Liver (tissue), 3 donors: ENCODE data around the gene TAS1R2.

Source experiments
- ATF3 ChIP-seq: IDR thresholded peaks from 2 replicates; pipeline ENCODE4 v1.6.1; 2016; ENCODE audit warnings: antibody characterized with exemption
- CTCF ChIP-seq: fragments of 150-350 bp; IDR thresholded peaks from 2 replicates; pipeline ENCODE4 v1.5.1; 2017; ENCODE audit warnings: improper control_type of control experiment, low read depth, low read length; ENCODE audit not compliant: missing input control
- RAD21 ChIP-seq, 2 donors: IDR thresholded peaks; 2 replicates each; pipeline ENCODE4 v1.6.1; 2016; ENCODE audit warnings: antibody characterized with exemption in 2 of 2, mild to moderate bottlenecking in 2 of 2
- RXRA ChIP-seq, 2 donors: IDR thresholded peaks; 2 replicates each; pipeline ENCODE4 v1.6.1; 2017 to 2018; ENCODE audit warnings: antibody characterized with exemption in 2 of 2, mild to moderate bottlenecking in 1 of 2
- SP1 ChIP-seq: IDR thresholded peaks from 2 replicates; pipeline ENCODE4 v1.6.1; 2018; ENCODE audit warnings: antibody characterized with exemption, mild to moderate bottlenecking
- TAF1 ChIP-seq: conservative IDR thresholded peaks from 2 replicates; pipeline ENCODE4 v1.6.1; 2016; ENCODE audit warnings: antibody characterized with exemption, mild to moderate bottlenecking
- TF ChIP-seq, protein P1 (sequence below): IDR thresholded peaks from 2 replicates; pipeline ENCODE4 v1.6.1; 2016; ENCODE audit warnings: antibody characterized with exemption, mild to moderate bottlenecking
- donor health status: healthy.
- donor health status: healthy.

GRCh38 chr1:18882486-18882885, 23.0 kb upstream of the TAS1R2 start:
- no peak for TF ChIP-seq CTCF
- TF ChIP-seq, protein P1, sequence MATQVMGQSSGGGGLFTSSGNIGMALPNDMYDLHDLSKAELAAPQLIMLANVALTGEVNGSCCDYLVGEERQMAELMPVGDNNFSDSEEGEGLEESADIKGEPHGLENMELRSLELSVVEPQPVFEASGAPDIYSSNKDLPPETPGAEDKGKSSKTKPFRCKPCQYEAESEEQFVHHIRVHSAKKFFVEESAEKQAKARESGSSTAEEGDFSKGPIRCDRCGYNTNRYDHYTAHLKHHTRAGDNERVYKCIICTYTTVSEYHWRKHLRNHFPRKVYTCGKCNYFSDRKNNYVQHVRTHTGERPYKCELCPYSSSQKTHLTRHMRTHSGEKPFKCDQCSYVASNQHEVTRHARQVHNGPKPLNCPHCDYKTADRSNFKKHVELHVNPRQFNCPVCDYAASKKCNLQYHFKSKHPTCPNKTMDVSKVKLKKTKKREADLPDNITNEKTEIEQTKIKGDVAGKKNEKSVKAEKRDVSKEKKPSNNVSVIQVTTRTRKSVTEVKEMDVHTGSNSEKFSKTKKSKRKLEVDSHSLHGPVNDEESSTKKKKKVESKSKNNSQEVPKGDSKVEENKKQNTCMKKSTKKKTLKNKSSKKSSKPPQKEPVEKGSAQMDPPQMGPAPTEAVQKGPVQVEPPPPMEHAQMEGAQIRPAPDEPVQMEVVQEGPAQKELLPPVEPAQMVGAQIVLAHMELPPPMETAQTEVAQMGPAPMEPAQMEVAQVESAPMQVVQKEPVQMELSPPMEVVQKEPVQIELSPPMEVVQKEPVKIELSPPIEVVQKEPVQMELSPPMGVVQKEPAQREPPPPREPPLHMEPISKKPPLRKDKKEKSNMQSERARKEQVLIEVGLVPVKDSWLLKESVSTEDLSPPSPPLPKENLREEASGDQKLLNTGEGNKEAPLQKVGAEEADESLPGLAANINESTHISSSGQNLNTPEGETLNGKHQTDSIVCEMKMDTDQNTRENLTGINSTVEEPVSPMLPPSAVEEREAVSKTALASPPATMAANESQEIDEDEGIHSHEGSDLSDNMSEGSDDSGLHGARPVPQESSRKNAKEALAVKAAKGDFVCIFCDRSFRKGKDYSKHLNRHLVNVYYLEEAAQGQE, result no peak
- TF ChIP-seq ATF3, result no peak
- TF ChIP-seq TAF1, result no peak
- TF ChIP-seq RAD21 (IDR thresholded peaks at IDR 0.05), result no peak
- no peak for TF ChIP-seq RXRA (IDR thresholded peaks at IDR 0.05)
- TF ChIP-seq SP1, result no peak
